ENCODE measurements around the gene ALPI. TPM values are rescaled to one million over a fixed set of nuclear protein-coding genes. Genes with fewer than 3 reads are reported as not detected.

Gene ALPI
- total RNA-seq, 1 experiment from 2014 or later, result not detected

DNA sequence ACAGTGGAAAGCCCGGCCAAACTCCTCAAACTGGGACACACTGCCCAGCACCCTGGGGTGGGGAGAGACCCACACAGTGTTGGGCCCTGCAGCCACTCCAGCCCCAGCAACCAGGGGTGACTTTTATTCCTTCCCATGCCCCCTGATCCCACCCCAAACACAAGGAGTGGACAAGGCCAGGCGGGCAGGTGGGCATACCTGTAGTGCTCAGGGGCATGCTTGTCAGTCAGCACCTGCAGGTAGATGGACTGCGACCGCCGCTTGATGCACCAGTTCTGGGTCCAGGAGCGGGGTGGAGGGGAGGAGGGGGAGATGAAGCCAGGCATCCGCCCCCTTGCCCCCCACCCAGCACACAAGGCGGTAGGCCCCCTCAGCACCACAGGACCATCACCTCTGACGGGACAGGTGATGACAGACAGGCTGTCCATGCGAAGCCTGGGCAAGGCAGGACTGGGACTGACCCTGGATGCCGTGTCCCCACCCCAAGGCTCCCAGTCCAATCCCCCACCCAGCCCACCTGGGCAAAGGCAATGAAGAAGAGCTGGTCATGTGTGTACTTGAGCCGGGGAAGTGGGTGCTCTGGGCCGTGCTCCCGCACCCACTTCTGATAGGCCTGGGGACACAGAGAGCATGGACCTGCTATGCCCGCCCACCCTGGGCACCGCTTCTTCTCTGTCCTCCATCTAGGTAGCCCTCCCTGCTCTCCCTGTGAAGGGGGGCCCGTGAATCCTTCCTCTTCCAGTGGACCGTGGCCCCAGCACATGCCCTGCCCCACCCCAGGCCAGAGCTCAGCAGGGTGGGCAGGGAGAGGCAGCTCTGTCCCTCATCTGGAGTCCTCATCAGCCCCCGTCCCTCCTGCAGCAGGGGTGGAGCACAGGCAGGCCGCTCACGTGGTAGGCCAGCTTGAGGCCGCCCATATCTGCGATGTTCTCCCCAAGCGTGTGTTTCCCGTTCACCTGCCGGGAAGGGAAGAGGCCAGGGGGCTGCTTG, 24.5 kb downstream of the ALPI start:
- no peak overlapping the region for H3K4me2 ChIP-seq (ENCODE audit: low read length)
- no peak overlapping the region for H3K27ac ChIP-seq (ENCODE audit: low read depth, low read length)
- CTCF ChIA-PET, result no interaction called here
- no peak for TF ChIP-seq SRF (IDR thresholded peaks at IDR 0.05; ENCODE audit: low read depth)
- TF ChIP-seq POLR2A (IDR thresholded peaks at IDR 0.05; ENCODE audit: borderline replicate concordance, extremely low read depth, insufficient read depth, insufficient read length), result no peak
- no peak for TF ChIP-seq FOSL1 (IDR thresholded peaks at IDR 0.05; ENCODE audit: low read depth)
- TF ChIP-seq RAD21 (IDR thresholded peaks at IDR 0.05; ENCODE audit: low read depth), result no peak
- no peak for TF ChIP-seq YY1 (IDR thresholded peaks at IDR 0.05; ENCODE audit: extremely low read depth, insufficient replicate concordance, low read depth, low read length)
- TF ChIP-seq, protein P1, sequence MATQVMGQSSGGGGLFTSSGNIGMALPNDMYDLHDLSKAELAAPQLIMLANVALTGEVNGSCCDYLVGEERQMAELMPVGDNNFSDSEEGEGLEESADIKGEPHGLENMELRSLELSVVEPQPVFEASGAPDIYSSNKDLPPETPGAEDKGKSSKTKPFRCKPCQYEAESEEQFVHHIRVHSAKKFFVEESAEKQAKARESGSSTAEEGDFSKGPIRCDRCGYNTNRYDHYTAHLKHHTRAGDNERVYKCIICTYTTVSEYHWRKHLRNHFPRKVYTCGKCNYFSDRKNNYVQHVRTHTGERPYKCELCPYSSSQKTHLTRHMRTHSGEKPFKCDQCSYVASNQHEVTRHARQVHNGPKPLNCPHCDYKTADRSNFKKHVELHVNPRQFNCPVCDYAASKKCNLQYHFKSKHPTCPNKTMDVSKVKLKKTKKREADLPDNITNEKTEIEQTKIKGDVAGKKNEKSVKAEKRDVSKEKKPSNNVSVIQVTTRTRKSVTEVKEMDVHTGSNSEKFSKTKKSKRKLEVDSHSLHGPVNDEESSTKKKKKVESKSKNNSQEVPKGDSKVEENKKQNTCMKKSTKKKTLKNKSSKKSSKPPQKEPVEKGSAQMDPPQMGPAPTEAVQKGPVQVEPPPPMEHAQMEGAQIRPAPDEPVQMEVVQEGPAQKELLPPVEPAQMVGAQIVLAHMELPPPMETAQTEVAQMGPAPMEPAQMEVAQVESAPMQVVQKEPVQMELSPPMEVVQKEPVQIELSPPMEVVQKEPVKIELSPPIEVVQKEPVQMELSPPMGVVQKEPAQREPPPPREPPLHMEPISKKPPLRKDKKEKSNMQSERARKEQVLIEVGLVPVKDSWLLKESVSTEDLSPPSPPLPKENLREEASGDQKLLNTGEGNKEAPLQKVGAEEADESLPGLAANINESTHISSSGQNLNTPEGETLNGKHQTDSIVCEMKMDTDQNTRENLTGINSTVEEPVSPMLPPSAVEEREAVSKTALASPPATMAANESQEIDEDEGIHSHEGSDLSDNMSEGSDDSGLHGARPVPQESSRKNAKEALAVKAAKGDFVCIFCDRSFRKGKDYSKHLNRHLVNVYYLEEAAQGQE (IDR thresholded peaks at IDR 0.05; ENCODE audit: low read depth), result no peak
- TF ChIP-seq, protein P2, sequence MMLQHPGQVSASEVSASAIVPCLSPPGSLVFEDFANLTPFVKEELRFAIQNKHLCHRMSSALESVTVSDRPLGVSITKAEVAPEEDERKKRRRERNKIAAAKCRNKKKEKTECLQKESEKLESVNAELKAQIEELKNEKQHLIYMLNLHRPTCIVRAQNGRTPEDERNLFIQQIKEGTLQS (IDR thresholded peaks at IDR 0.05), result no peak
- no peak for TF ChIP-seq CBX3 (IDR thresholded peaks at IDR 0.05; ENCODE audit: low read depth)
- TF ChIP-seq SIN3A (IDR thresholded peaks at IDR 0.05; ENCODE audit: low read depth), result no peak
- no peak for TF ChIP-seq EZH2phosphoT487 (IDR thresholded peaks at IDR 0.05; ENCODE audit: borderline replicate concordance)
- no peak for TF ChIP-seq POLR2AphosphoS5 (IDR thresholded peaks at IDR 0.05; ENCODE audit: low read depth, low read length)
- TF ChIP-seq, protein P3, sequence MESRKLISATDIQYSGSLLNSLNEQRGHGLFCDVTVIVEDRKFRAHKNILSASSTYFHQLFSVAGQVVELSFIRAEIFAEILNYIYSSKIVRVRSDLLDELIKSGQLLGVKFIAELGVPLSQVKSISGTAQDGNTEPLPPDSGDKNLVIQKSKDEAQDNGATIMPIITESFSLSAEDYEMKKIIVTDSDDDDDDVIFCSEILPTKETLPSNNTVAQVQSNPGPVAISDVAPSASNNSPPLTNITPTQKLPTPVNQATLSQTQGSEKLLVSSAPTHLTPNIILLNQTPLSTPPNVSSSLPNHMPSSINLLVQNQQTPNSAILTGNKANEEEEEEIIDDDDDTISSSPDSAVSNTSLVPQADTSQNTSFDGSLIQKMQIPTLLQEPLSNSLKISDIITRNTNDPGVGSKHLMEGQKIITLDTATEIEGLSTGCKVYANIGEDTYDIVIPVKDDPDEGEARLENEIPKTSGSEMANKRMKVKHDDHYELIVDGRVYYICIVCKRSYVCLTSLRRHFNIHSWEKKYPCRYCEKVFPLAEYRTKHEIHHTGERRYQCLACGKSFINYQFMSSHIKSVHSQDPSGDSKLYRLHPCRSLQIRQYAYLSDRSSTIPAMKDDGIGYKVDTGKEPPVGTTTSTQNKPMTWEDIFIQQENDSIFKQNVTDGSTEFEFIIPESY (IDR thresholded peaks at IDR 0.05; ENCODE audit: extremely low read depth, insufficient replicate concordance, low read length), result no peak
- no peak for TF ChIP-seq TCF7L2 (IDR thresholded peaks at IDR 0.05; ENCODE audit: borderline replicate concordance, extremely low read depth, insufficient read depth, insufficient read length)
- TF ChIP-seq, protein P4, sequence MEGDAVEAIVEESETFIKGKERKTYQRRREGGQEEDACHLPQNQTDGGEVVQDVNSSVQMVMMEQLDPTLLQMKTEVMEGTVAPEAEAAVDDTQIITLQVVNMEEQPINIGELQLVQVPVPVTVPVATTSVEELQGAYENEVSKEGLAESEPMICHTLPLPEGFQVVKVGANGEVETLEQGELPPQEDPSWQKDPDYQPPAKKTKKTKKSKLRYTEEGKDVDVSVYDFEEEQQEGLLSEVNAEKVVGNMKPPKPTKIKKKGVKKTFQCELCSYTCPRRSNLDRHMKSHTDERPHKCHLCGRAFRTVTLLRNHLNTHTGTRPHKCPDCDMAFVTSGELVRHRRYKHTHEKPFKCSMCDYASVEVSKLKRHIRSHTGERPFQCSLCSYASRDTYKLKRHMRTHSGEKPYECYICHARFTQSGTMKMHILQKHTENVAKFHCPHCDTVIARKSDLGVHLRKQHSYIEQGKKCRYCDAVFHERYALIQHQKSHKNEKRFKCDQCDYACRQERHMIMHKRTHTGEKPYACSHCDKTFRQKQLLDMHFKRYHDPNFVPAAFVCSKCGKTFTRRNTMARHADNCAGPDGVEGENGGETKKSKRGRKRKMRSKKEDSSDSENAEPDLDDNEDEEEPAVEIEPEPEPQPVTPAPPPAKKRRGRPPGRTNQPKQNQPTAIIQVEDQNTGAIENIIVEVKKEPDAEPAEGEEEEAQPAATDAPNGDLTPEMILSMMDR (IDR thresholded peaks at IDR 0.05 in 2 of 3, conservative IDR thresholded peaks at IDR 0.05 in 1 of 3; ENCODE audit: borderline replicate concordance in 1 of 3, insufficient read depth in 1 of 3, low read depth in 2 of 3, low read length in 2 of 3), result no peak
- TF ChIP-seq EZH2 (IDR thresholded peaks at IDR 0.05), result no peak
- TF ChIP-seq JUND (IDR thresholded peaks at IDR 0.05), result no peak
- TF ChIP-seq CEBPB (IDR thresholded peaks at IDR 0.05; ENCODE audit: low read depth), result no peak
- TF ChIP-seq ZNF274 (IDR thresholded peaks at IDR 0.05; ENCODE audit: low read depth, low read length), result no peak
- no peak for TF ChIP-seq SP1 (IDR thresholded peaks at IDR 0.05; ENCODE audit: low read depth)
- TF ChIP-seq ZFX (IDR thresholded peaks at IDR 0.05), result no peak
- H3K4me1 ChIP-seq (ENCODE audit: control insufficient read depth in 1 of 2, insufficient read depth in 2 of 2, low read length in 2 of 2), result no peaks in the 10 kb centered on the region
- ATAC-seq, result no peak
- H3K9ac ChIP-seq (ENCODE audit: low read length), result no peak overlapping the region
- H3K27me3 ChIP-seq (ENCODE audit: insufficient read depth, low read length), result no peaks in the 10 kb centered on the region
- no peak overlapping the region for H3K4me3 ChIP-seq (replicated peaks in 1 of 2; ENCODE audit: low read depth in 1 of 2, low read length in 2 of 2)
- no peaks in the 10 kb centered on the region for H3K9me3 ChIP-seq (ENCODE audit: control insufficient read depth in 1 of 2, insufficient read depth in 1 of 2, low read depth in 1 of 2, low read length in 2 of 2)
- no peaks in the 10 kb centered on the region for H3K79me2 ChIP-seq (ENCODE audit: insufficient read depth, low read length)
- intact Hi-C loops (cut with micrococcal nuclease), result no loop called here
- no peak overlapping the region for H2AFZ ChIP-seq (ENCODE audit: low read depth, low read length, poor library complexity, severe bottlenecking)
- no peaks in the 10 kb centered on the region for H3K36me3 ChIP-seq (ENCODE audit: control insufficient read depth in 1 of 2, insufficient read depth in 2 of 2, low read length in 2 of 2)
- POLR2A ChIA-PET, result no interaction called here
- no TSS peak for BruUV-seq (replicated peaks)
- no peaks in the 10 kb centered on the region for H4K20me1 ChIP-seq (ENCODE audit: insufficient read depth)
- RAD21 ChIA-PET (ENCODE audit: low non-redundant PET in 1 of 2, low total read pairs in 2 of 2, uncharacterized antibody in 2 of 2, unreplicated experiment in 2 of 2), result no interaction called here
- no peak for DNase-seq (ENCODE audit: low read depth, low spot score)
- no peaks in the 10 kb centered on the region for H3K9me2 ChIP-seq (ENCODE audit: insufficient read depth)

Measured in HCT116 (cell line).